Daoy (cell line): ENCODE results near the gene TNFRSF21. TPM values are rescaled to one million over a fixed set of nuclear protein-coding genes. Genes with fewer than 3 reads are reported as not detected.
"Not testable (repeated sequence)": the region's sequence is repeated elsewhere in the genome, so short reads cannot be mapped to it uniquely, and the experiment has no call there.

ENCODE experiments used
- DNase-seq: peaks from one replicate; pipeline ENCODE4 v3.0.0-alpha.2; 2015; ENCODE audit warnings: low read depth
- total RNA-seq: library from RNA; depleted of rRNA; stranded (reverse); fragments of >200 nt; shearing (Covaris generic); gene quantifications from 2 replicates; pipeline ENCODE4 v1.2.3, GENCODE V29; 2014

The TNFRSF21 gene
- total RNA-seq, 1 experiment from 2014 or later = 39.3 TPM

- DNase-seq = no peak
These were observed 21.2 kb downstream of the TNFRSF21 start for GRCh38 chr6:47288267-47289090.

DNA sequence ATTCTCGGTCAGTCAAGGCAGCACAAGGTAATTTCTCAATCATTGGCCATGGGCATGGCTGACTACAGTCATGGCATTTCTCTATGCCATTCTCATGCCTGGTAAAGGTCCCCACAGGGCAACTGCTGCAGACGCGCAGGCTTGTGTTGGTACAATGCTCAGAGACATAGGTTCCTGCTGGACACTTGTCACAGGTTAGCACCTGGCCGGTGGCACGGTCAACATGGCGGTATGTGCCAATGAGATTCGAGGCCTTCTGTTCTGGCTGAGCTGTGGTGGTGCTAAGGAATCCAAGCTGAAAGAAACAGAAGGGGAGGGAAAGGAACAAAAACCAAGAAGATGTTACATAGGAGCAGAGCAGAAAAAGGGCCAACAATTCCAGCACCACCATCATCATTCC lies 23.4 kb downstream of the TNFRSF21 start:
- DNase-seq = no peak

DNA sequence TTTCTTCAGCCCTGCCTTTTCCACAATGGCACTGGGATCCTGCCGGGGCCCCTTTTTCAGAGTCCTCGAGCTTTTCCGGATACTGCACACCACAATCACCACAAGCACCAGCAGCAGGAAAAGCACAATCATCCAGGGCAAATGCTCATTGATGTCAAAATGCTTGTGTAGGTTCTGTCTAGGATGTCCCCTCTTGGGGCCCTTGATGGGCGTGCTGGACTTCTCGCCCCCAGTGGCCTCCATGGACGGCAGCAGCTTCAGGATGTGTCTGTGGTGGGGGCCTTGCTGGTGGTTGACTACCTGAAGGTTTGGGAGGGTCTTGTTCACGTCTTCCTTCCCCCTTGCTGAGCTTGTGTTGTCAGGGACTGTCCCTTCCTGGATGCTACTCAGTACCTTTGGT lies 25.7 kb downstream of the TNFRSF21 start:
- no peak for DNase-seq

GRCh38 chr6:47278545-47278944 lies 31.2 kb downstream of the TNFRSF21 start:
- no peak for DNase-seq

- no peak for DNase-seq
These were observed 32.0 kb downstream of the TNFRSF21 start for GRCh38 chr6:47277702-47278101.

DNA sequence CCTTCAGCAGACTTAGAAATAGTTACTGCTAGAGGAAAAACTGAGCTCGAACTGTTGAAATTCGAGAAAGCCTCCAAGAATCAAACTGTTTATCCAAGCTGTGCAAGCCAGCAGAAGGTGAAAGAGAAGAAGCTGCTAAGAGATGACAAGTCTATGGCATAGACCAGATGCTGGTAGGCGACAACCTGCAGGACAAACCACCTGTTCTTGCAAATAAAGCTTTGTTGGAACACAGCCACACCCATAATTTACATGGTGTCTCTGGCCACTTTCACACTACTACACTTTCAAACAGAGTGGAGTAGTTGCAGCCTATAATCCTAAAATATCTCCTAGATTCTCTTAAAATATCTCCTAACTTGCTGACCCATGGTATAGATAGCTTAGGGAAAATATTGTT lies 33.3 kb downstream of the TNFRSF21 start:
- no peak for DNase-seq

DNA sequence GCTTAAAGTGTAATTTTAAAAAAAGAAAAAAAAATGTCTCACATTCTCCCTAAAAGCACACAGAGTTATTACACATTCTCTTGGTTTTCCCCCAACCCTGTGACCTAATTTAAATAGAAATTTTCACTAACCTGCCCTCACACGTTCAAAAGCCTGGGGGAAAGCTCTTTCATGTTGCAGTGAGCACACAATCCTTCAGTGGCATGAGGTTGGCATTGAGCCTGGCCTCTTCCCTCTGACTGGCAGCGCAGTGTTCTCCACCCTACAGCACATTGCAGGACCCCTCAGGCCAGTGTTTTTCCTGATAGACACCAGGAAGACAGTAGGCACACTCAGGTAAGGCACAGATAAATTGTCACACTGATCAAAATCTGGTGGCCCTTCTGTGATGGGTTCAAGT lies 34.1 kb downstream of the TNFRSF21 start:
- DNase-seq = no peak

DNA sequence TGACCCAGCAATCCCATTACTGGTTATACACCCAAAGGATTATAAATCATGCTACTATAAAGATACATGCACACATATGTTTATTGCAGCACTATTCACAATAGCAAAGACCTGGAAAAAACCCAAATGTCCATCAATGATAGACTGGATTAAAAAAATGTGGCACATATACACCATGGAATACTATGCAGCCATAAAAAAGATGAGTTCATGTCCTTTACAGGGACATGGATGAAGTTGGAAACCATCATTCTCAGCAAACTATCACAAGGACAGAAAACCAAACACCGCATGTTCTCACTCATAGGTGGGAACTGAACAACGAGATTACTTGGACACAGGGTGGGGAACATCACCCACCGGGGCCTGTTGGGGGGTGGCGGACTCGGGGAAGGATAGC lies 34.6 kb downstream of the TNFRSF21 start:
- not testable (repeated sequence) for DNase-seq

DNA sequence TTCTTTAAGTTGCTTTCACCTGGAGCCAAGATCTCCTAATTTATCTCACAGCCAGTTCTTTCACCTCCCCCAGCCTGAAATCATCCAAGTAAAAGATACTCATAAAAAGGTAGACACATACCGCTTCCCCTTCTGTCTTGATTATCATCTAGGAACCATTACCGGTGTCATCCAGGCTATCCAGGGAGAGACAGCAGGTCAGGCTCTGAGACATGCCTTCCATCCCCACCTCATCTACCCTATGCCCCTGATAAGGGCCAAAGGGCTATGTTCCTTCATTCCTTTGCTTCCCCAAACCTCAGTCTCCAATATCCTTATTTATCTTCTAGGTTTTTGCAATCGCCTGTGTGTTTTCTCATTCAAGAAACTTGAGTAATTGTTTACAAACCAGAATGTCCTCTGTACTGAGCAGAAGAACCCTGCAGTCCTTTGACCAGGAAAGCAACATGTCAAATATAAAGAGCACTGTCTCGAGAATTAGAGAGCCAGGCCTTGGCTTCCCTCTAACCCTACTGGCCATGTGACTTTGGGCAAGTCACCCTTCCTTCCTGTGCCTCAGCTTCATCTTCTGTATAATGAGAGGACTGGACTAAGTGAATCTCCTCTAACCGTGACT lies 41.0 kb downstream of the TNFRSF21 start:
- DNase-seq = no peak

DNA sequence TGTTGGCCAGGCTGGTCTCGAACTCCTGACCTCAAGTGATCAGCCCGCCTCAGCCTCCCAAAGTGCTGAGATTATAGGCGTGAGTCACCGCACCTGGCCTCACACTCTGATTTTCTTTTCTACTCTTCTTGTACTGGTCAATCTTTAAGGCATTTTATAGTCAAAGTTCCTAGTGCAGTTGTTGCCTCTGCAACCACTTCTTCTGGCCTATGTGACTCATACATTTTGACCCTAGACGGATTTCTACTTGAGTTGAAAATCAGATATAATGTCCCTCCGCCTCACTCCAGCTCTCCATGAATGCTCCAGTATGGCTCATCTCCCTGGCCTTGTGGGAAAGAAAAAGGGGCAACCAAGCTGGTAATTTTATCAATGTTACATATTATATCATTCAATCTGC lies 42.4 kb downstream of the TNFRSF21 start:
- no peak for DNase-seq

GRCh38 chr6:47265971-47266370 lies 43.7 kb downstream of the TNFRSF21 start:
- DNase-seq = no peak

- no peak for DNase-seq
These were observed 44.9 kb downstream of the TNFRSF21 start for GRCh38 chr6:47264775-47265184.

DNA sequence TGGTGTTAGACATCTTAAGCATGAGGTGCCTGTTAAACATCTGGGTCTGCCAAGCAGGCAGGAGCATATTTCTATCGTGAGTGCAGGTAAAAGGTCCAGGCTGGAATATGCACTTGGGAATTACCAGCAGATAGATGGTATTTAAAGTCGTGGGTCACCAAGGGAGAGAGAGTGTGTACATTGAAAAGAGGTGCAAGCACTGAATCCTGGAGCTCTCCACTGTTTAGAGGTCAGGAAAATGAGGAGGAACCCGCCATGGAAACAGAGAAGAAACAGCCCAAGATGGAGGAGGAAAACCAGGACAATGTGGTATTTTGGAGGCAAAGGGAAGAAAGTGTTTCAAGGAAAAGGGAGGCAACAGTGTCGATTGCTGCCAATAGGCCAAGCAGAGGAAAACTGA lies 46.4 kb downstream of the TNFRSF21 start:
- no peak for DNase-seq

DNA sequence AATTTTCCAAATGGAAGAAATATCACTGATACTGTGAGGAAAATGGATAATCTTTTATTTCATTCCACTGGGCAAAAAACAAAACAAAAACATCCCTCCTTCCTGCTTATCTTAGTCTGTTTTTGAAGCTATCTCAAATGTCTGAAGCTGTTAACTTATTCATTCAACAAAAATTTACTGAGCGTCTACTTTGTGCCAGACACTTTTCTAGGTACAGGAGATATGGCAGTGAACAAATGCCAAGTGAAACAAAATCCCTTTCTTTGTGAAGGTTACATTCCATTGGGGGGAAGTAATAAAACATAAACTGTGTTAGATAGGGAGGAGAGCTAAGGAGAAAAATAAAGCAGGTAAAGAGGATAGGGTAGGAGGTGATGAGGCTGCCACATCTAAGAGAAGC lies 47.5 kb downstream of the TNFRSF21 start:
- no peak for DNase-seq

- DNase-seq = no peak
These were observed 48.5 kb downstream of the TNFRSF21 start for GRCh38 chr6:47261191-47261590.

- no peak for DNase-seq
These were observed 49.7 kb downstream of the TNFRSF21 start for GRCh38 chr6:47260021-47260420.

- DNase-seq = no peak
These were observed 50.9 kb downstream of the TNFRSF21 start for GRCh38 chr6:47258724-47259347.

DNA sequence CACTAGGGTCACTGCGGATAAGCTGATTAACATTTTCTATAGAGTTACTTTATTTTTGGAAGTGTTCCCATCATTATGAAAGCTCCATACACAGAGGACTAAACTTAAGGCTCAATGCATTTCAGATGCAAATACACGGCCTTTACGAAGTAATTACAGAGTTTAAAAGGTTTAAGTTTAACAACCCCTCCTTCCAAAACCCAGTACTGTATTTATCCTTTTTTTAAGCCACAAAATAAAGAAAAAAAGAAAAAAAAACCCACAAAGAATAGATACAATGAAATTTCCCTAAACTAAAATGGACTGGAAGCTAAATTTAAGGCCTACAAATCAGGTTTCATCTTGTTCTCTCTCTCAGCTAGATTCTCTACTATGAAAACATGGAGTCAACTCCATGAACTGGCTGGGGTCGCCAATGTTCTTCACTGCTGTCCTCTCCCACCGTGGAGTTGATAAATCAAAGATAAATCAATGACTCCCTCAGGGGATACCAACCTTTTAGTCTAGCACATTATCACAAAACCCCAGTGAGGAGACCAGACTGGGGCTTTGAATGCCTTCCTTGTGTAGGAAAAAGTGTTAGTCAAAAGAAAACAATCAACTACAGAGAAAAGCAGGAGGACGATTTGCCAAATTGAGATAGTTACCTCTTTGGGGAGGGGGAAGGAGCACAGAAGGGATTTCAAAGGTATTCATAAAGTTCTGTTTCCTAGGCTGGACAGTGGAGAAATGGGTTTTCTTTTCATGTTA lies 52.5 kb downstream of the TNFRSF21 start:
- DNase-seq = no peak

GRCh38 chr6:47256361-47256760 lies 53.3 kb downstream of the TNFRSF21 start:
- DNase-seq = no peak

GRCh38 chr6:47254906-47255305 lies 54.8 kb downstream of the TNFRSF21 start:
- DNase-seq = no peak

- DNase-seq = no peak
These were observed 55.7 kb downstream of the TNFRSF21 start for GRCh38 chr6:47254051-47254450.

GRCh38 chr6:47253136-47253535 lies 56.6 kb downstream of the TNFRSF21 start:
- DNase-seq = no peak
